ENCODE data around the gene NCAPH2. TPM values are rescaled to one million over a fixed set of nuclear protein-coding genes. Genes with fewer than 3 reads are reported as not detected.
A peak's percentile ranks its signal among the peaks of the same experiment; 100 is the strongest.

Gene NCAPH2
- total and polyA plus RNA-seq, 2 of the 13 experiments (the other 11 are each of a cell fraction or from before 2014, with no cell fraction given) = 28.1 to 64.4 TPM

GRCh38 chr22:50562523-50563412 lies 54.7 kb downstream of the NCAPH2 start, which contains the start of gene SYCE3 (continued):
- TF ChIP-seq ZNF687 (CRISPR knock-in tag; IDR thresholded peaks at IDR 0.05) (peak; percentile 86), ZBTB38 (CRISPR knock-in tag; IDR thresholded peaks at IDR 0.05) (peak; percentile 61; the same call in 1 of the 2 replicates), ZGPAT (CRISPR knock-in tag; IDR thresholded peaks at IDR 0.05) (peak; percentile 79), FOXP4 (CRISPR knock-in tag; IDR thresholded peaks at IDR 0.05) (peak; percentile 12; the same call in 1 of the 2 replicates), NR2F1 (CRISPR knock-in tag; IDR thresholded peaks at IDR 0.05) (peak in 1 of 2 experiments; percentile 54; a peak in 1 of 4 replicates), ELK4 (CRISPR knock-in tag; IDR thresholded peaks at IDR 0.05; ENCODE audit: borderline replicate concordance) (peak; percentile 64; the same call in 1 of the 2 replicates), THRA (CRISPR knock-in tag; IDR thresholded peaks at IDR 0.05; ENCODE audit: borderline replicate concordance) (peak; percentile 64; the same call in 1 of the 2 replicates), FOXC1 (CRISPR knock-in tag; IDR thresholded peaks at IDR 0.05; ENCODE audit: borderline replicate concordance) (0 out of 2 replicates have a peak, but pooled peaks have one; percentile 63), PAXIP1 (CRISPR knock-in tag; conservative IDR thresholded peaks at IDR 0.05) (peak; percentile 35), ZNF138 (CRISPR knock-in tag; IDR thresholded peaks at IDR 0.05; ENCODE audit: low read depth) (peak; percentile 32; the same call in 1 of the 2 replicates), TARDBP (CRISPR knock-in tag; IDR thresholded peaks at IDR 0.05) (peak; percentile 54; the same call in 1 of the 2 replicates)

All from HepG2 (cell line).